HepG2 (cell line): ENCODE data around the gene TRMT112. TPM values are rescaled to one million over a fixed set of nuclear protein-coding genes. Genes with fewer than 3 reads are reported as not detected.

Experiments used
- CCDC6 ChIP-seq: sonication (generic); formaldehyde crosslinking; IDR thresholded peaks from 2 replicates; pipeline ENCODE4 v1.8.1; 2022; ENCODE audit warnings: mild to moderate bottlenecking, missing genetic modification reagents, moderate library complexity
- CREB1 ChIP-seq, 2 experiments: fragments of 450-650 bp in 1 of 2; IDR thresholded peaks; 2 replicates each; pipeline ENCODE4 v1.6.1; 2016 to 2017; ENCODE audit warnings: control low read depth in 1 of 2, mild to moderate bottlenecking in 1 of 2, missing compliant biosample characterization in 1 of 2, missing genetic modification characterization in 1 of 2
- CREM ChIP-seq, 2 experiments: sonication (generic) in 1 of 2; formaldehyde crosslinking in 1 of 2; IDR thresholded peaks; 2 replicates each; pipeline versions ENCODE4 v1.4.0 to v1.6.1; 2016 to 2020; ENCODE audit warnings: antibody characterized with exemption in 1 of 2, mild to moderate bottlenecking in 1 of 2, missing genetic modification reagents in 1 of 2
- E2F5 ChIP-seq: sonication (generic); formaldehyde crosslinking; conservative IDR thresholded peaks from 2 replicates; pipeline ENCODE4 v1.4.0; 2020; ENCODE audit warnings: missing genetic modification reagents
- KDM2A ChIP-seq: sonication (generic); formaldehyde crosslinking; IDR thresholded peaks from 2 replicates; pipeline ENCODE4 v1.4.0; 2020; ENCODE audit warnings: low read depth, missing genetic modification reagents, borderline replicate concordance
- KLF12 ChIP-seq: sonication (generic); formaldehyde crosslinking; IDR thresholded peaks from 2 replicates; pipeline ENCODE4 v1.4.0; 2020; ENCODE audit warnings: missing genetic modification reagents, borderline replicate concordance
- KMT2A ChIP-seq: sonication (generic); formaldehyde crosslinking; IDR thresholded peaks from 2 replicates; pipeline ENCODE4 v1.4.0; 2020; ENCODE audit warnings: missing genetic modification reagents
- MAFG ChIP-seq: sonication (generic); formaldehyde crosslinking; IDR thresholded peaks from 2 replicates; pipeline ENCODE4 v1.5.1; 2020; ENCODE audit warnings: mild to moderate bottlenecking, missing genetic modification reagents
- MTERF4 ChIP-seq: sonication (generic); formaldehyde crosslinking; IDR thresholded peaks from 2 replicates; pipeline ENCODE4 v1.8.0; 2023; ENCODE audit warnings: mild to moderate bottlenecking, missing genetic modification reagents
- MYNN ChIP-seq: sonication (generic); formaldehyde crosslinking; IDR thresholded peaks from 2 replicates; pipeline ENCODE4 v1.4.0; 2020; ENCODE audit warnings: mild to moderate bottlenecking, low read depth, missing genetic modification reagents
- NCOR1 ChIP-seq: fragments of 200-600 bp; sonication (generic); IDR thresholded peaks from 2 replicates; pipeline ENCODE4 v1.7.0; 2017; ENCODE audit warnings: antibody characterized with exemption, low read length, borderline replicate concordance
- RFX1 ChIP-seq: fragments of 450-650 bp; IDR thresholded peaks from 2 replicates; pipeline ENCODE4 v1.6.1; 2017
- THAP8 ChIP-seq: sonication (generic); formaldehyde crosslinking; IDR thresholded peaks from 2 replicates; pipeline ENCODE4 v1.5.1; 2020; ENCODE audit warnings: missing genetic modification reagents, mild to moderate bottlenecking, borderline replicate concordance
- THYN1 ChIP-seq: sonication (generic); formaldehyde crosslinking; IDR thresholded peaks from 2 replicates; pipeline ENCODE4 v1.8.1; 2023; ENCODE audit warnings: low read depth, mild to moderate bottlenecking, moderate library complexity, missing genetic modification reagents, borderline replicate concordance
- TRIM24 ChIP-seq: sonication (generic); formaldehyde crosslinking; IDR thresholded peaks from 2 replicates; pipeline ENCODE4 v1.8.0; 2022; ENCODE audit warnings: mild to moderate bottlenecking, missing genetic modification reagents
- YEATS4 ChIP-seq: sonication (generic); formaldehyde crosslinking; IDR thresholded peaks from 2 replicates; pipeline ENCODE4 v1.4.0; 2020; ENCODE audit warnings: missing genetic modification reagents, borderline replicate concordance
- ZNF264 ChIP-seq: sonication (generic); formaldehyde crosslinking; IDR thresholded peaks from 2 replicates; pipeline ENCODE4 v1.4.0; 2020; ENCODE audit warnings: missing genetic modification reagents
- ZNF292 ChIP-seq: sonication (generic); formaldehyde crosslinking; IDR thresholded peaks from 2 replicates; pipeline ENCODE4 v1.8.1; 2022; ENCODE audit warnings: mild to moderate bottlenecking, low read depth, missing genetic modification reagents, borderline replicate concordance
- ZNF326 ChIP-seq: sonication (generic); formaldehyde crosslinking; IDR thresholded peaks from 2 replicates; pipeline ENCODE4 v1.4.0; 2020; ENCODE audit warnings: missing genetic modification reagents, borderline replicate concordance
- ZNF367 ChIP-seq: sonication (generic); formaldehyde crosslinking; IDR thresholded peaks from 2 replicates; pipeline ENCODE4 v1.4.0; 2020; ENCODE audit warnings: missing genetic modification reagents, borderline replicate concordance
- ZNF607 ChIP-seq: sonication (generic); formaldehyde crosslinking; IDR thresholded peaks from 2 replicates; pipeline ENCODE4 v1.5.1; 2020; ENCODE audit warnings: missing genetic modification reagents, mild to moderate bottlenecking, borderline replicate concordance
- ZNF749 ChIP-seq: sonication (generic); formaldehyde crosslinking; IDR thresholded peaks from 2 replicates; pipeline ENCODE4 v1.8.0; 2022; ENCODE audit warnings: mild to moderate bottlenecking, missing genetic modification reagents, moderate library complexity, borderline replicate concordance
- ZNF790 ChIP-seq: sonication (generic); formaldehyde crosslinking; IDR thresholded peaks from 2 replicates; pipeline ENCODE4 v1.8.0; 2022; ENCODE audit warnings: missing genetic modification reagents, mild to moderate bottlenecking, borderline replicate concordance
- ZNF878 ChIP-seq: sonication (generic); formaldehyde crosslinking; IDR thresholded peaks from 2 replicates; pipeline ENCODE4 v1.8.1; 2023; ENCODE audit warnings: mild to moderate bottlenecking, missing genetic modification reagents, moderate library complexity
- ZSCAN30 ChIP-seq: sonication (generic); formaldehyde crosslinking; IDR thresholded peaks from 2 replicates; pipeline ENCODE4 v1.5.0; 2020; ENCODE audit warnings: mild to moderate bottlenecking, missing genetic modification reagents
- ZSCAN5A ChIP-seq: sonication (generic); formaldehyde crosslinking; IDR thresholded peaks from 2 replicates; pipeline ENCODE4 v1.8.0; 2022; ENCODE audit warnings: mild to moderate bottlenecking, missing genetic modification reagents, borderline replicate concordance
- polyA plus RNA-seq, 8 experiments: library from polyadenylated mRNA; depleted of rRNA in 3 of 8; stranded (reverse) in 7 of 8; unstranded in 1 of 8; fragments of >200 nt; fragmentation: Illumina TruSeq in 4 of 8; extraction: Trizol in 4 of 8; gene quantifications; 2 replicates each; pipeline versions ENCODE4 v1.2.1 to v1.2.3, GENCODE V29; 2011 to 2016; ENCODE audit warnings: low read depth in 4 of 8, missing spikeins in 1 of 8, mixed read lengths in 1 of 8; ENCODE audit not compliant: insufficient read depth in 1 of 8
- total RNA-seq, 5 experiments: library from RNA; depleted of rRNA; stranded (reverse); fragments of >200 nt; fragmentation: Illumina TruSeq; extraction: Trizol; gene quantifications; 2 replicates each; pipeline ENCODE4 v1.2.3, GENCODE V29; 2016; ENCODE audit warnings: low read depth in 1 of 5

The TRMT112 gene
- total and polyA plus RNA-seq, 2 of the 13 experiments (the other 11 are each of a cell fraction or from before 2014, with no cell fraction given), result 186 to 409 TPM

- TF ChIP-seq ZNF607 (no peak; the same call in 1 of the 2 replicates), ZNF292 (CRISPR knock-in tag) (peak; percentile 32; the same call in 1 of the 2 replicates), THYN1 (CRISPR knock-in tag) (no peak), CREM (IDR thresholded peaks at IDR 0.05) (no peak; the same call in 1 of the 2 replicates), CREM (CRISPR knock-in tag; IDR thresholded peaks at IDR 0.05) (no peak), ZNF749 (CRISPR knock-in tag) (0 out of 2 replicates have a peak, but pooled peaks have one; percentile 58), KMT2A (CRISPR knock-in tag) (no peak; the same call in 1 of the 2 replicates), KDM2A (peak; percentile 62), TRIM24 (CRISPR knock-in tag) (no peak), CREB1 (IDR thresholded peaks at IDR 0.05) (no peak), CREB1 (CRISPR knock-in tag; IDR thresholded peaks at IDR 0.05) (no peak), ZSCAN30 (CRISPR knock-in tag) (no peak), CCDC6 (CRISPR knock-in tag) (no peak), ZNF878 (CRISPR knock-in tag) (0 out of 2 replicates have a peak, but pooled peaks have one; percentile 79), MAFG (CRISPR knock-in tag) (no peak), ZNF790 (no peak), ZSCAN5A (CRISPR knock-in tag) (no peak), THAP8 (CRISPR knock-in tag) (no peak), MYNN (CRISPR knock-in tag) (no peak), KLF12 (CRISPR knock-in tag) (peak; percentile 81), ZNF264 (CRISPR knock-in tag) (peak; percentile 74), E2F5 (CRISPR knock-in tag) (no peak), NCOR1 (peak; percentile 48; the same call in 1 of the 2 replicates), RFX1 (no peak), MTERF4 (no peak), ZNF326 (CRISPR knock-in tag) (no peak), ZNF367 (no peak), YEATS4 (peak; percentile 65; the same call in 1 of the 2 replicates)
These were observed 12.9 kb downstream of the TRMT112 start (continued) for GRCh38 chr11:64304316-64305072.
